Measurements from ENCODE around the gene SLC30A9. TPM values are rescaled to one million over a fixed set of nuclear protein-coding genes. Genes with fewer than 3 reads are reported as not detected.

SLC30A9 gene
- total RNA-seq, 1 donor from 2014 or later: 59.3 TPM

DNA sequence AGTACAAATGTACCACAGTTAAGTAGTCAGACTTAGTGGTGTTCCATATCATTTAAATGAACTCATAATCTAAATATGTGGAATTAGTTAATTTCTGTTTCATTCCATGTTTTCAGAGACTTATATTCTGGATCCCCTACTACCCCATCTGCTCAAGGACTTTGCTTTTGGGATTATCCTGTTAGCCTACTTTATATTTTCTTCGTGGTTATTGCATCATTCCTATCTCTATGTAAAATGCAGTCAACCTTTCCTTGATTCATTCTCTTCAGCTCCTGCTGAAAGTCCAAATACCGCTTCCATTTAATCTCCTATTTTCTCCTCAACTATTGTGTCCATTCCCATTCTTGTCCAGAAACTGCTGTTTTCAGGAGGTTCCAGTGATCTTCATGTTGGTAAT is 25.1 kb downstream of the SLC30A9 start:
- Histone ChIP-seq H3K9me3 (ENCODE audit: insufficient read depth, low read depth, low read length) (no peaks in the 10 kb centered on the region), H2AFZ (ENCODE audit: low read depth, low read length) (no peak overlapping the region), H3K79me2 (ENCODE audit: insufficient read depth, low read length) (peaks cover 49% of the 10 kb centered on the region), H4K20me1 (ENCODE audit: insufficient read depth, low read length) (peaks cover 24% of the 10 kb centered on the region), H3K27ac (ENCODE audit: low read depth, low read length) (no peak overlapping the region), H3K4me3 (ENCODE audit: insufficient read depth, low read depth, low read length) (no peak overlapping the region), H3K4me2 (ENCODE audit: low read length) (no peak overlapping the region), H3K36me3 (ENCODE audit: insufficient read depth, low read length) (peaks cover 2% of the 10 kb centered on the region), H3K9ac (ENCODE audit: low read length) (no peak overlapping the region), H3K4me1 (ENCODE audit: insufficient read depth, low read length) (no peaks in the 10 kb centered on the region), H3K27me3 (ENCODE audit: insufficient read depth, low read length) (no peaks in the 10 kb centered on the region)
- H3K4me3 Mint-ChIP-seq (ENCODE audit: unreplicated experiment): no peak overlapping the region
- H3K27ac Mint-ChIP-seq (ENCODE audit: unreplicated experiment): no peak overlapping the region
- H3K9me3 Mint-ChIP-seq (ENCODE audit: unreplicated experiment): no peaks in the 10 kb centered on the region
- no peaks in the 10 kb centered on the region for H3K36me3 Mint-ChIP-seq (ENCODE audit: low read depth, unreplicated experiment)
- TF ChIP-seq, protein P1, sequence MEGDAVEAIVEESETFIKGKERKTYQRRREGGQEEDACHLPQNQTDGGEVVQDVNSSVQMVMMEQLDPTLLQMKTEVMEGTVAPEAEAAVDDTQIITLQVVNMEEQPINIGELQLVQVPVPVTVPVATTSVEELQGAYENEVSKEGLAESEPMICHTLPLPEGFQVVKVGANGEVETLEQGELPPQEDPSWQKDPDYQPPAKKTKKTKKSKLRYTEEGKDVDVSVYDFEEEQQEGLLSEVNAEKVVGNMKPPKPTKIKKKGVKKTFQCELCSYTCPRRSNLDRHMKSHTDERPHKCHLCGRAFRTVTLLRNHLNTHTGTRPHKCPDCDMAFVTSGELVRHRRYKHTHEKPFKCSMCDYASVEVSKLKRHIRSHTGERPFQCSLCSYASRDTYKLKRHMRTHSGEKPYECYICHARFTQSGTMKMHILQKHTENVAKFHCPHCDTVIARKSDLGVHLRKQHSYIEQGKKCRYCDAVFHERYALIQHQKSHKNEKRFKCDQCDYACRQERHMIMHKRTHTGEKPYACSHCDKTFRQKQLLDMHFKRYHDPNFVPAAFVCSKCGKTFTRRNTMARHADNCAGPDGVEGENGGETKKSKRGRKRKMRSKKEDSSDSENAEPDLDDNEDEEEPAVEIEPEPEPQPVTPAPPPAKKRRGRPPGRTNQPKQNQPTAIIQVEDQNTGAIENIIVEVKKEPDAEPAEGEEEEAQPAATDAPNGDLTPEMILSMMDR (IDR thresholded peaks at IDR 0.05; ENCODE audit: insufficient read depth, low read depth, low read length): no peak
- TF ChIP-seq EZH2 (IDR thresholded peaks at IDR 0.05; ENCODE audit: insufficient read depth, low read length): no peak
- no peak for FAIRE-seq
- no peaks in the 10 kb centered on the region for H3K27me3 Mint-ChIP-seq (ENCODE audit: low read depth, unreplicated experiment)
- no peaks in the 10 kb centered on the region for H3K4me1 Mint-ChIP-seq (ENCODE audit: low read depth, unreplicated experiment)
- DNase-seq (ENCODE audit: low read depth): no peak

DNA sequence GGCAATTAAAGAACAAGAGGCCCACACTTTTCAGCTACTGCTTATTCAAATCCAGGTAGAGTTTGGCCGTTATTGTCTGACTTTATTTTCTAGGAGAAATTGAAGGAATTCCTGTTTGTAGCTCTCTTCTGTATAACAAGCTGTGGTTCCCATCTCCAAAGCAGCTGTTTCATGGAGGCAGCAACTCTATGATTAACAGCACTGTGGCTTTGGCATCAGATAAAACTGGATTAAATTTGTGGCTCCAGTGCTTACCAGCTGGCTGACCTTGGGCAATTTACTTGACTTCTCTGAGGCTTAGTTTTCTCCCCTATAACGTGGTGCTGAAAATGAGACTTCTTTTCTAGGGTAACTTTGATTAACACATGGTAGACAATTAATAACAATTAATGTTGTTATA is 28.1 kb downstream of the SLC30A9 start:
- Histone ChIP-seq H2AFZ (ENCODE audit: low read depth, low read length) (no peak overlapping the region), H3K4me3 (ENCODE audit: insufficient read depth, low read depth, low read length) (no peak overlapping the region), H3K9me3 (ENCODE audit: insufficient read depth, low read depth, low read length) (no peaks in the 10 kb centered on the region), H3K79me2 (ENCODE audit: insufficient read depth, low read length) (peaks cover 40% of the 10 kb centered on the region), H3K36me3 (ENCODE audit: insufficient read depth, low read length) (peaks cover 6% of the 10 kb centered on the region), H3K9ac (ENCODE audit: low read length) (no peak overlapping the region), H3K27ac (ENCODE audit: low read depth, low read length) (no peak overlapping the region), H4K20me1 (ENCODE audit: insufficient read depth, low read length) (peaks cover 21% of the 10 kb centered on the region), H3K4me1 (ENCODE audit: insufficient read depth, low read length) (no peaks in the 10 kb centered on the region), H3K4me2 (ENCODE audit: low read length) (no peak overlapping the region), H3K27me3 (ENCODE audit: insufficient read depth, low read length) (no peaks in the 10 kb centered on the region)
- H3K27me3 Mint-ChIP-seq (ENCODE audit: low read depth, unreplicated experiment): no peaks in the 10 kb centered on the region
- no peak for TF ChIP-seq EZH2 (IDR thresholded peaks at IDR 0.05; ENCODE audit: insufficient read depth, low read length)
- TF ChIP-seq, protein P1 (IDR thresholded peaks at IDR 0.05; ENCODE audit: insufficient read depth, low read depth, low read length): no peak
- FAIRE-seq (no peak), DNase-seq (ENCODE audit: low read depth) (peak; percentile 8)
- no peak overlapping the region for H3K27ac Mint-ChIP-seq (ENCODE audit: unreplicated experiment)
- H3K4me1 Mint-ChIP-seq (ENCODE audit: low read depth, unreplicated experiment): no peaks in the 10 kb centered on the region
- H3K4me3 Mint-ChIP-seq (ENCODE audit: unreplicated experiment): no peak overlapping the region
- no peaks in the 10 kb centered on the region for H3K9me3 Mint-ChIP-seq (ENCODE audit: unreplicated experiment)
- peaks cover 2% of the 10 kb centered on the region for H3K36me3 Mint-ChIP-seq (ENCODE audit: low read depth, unreplicated experiment)

DNA sequence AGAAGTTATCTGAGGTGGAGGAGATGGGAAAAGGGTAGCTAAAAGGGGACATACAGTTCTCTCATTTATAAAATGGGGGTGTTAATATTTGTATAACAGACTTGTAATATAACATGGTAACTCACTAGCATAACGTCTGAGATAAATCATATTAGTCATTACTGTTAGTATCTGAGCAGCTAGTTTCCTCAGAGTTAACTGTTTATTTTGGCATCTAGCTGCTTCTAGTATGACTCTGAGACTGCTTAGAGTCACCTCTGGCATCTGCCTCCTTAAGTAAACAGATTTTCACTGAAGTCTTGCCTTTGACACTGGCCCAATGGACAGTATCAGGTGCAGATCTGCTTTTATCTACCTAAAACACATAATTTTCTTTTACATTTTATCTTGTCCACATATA is 58.1 kb downstream of the SLC30A9 start:
- Histone ChIP-seq H3K27me3 (ENCODE audit: insufficient read depth, low read length) (no peaks in the 10 kb centered on the region), H2AFZ (ENCODE audit: low read depth, low read length) (no peak overlapping the region), H3K9ac (ENCODE audit: low read length) (no peak overlapping the region), H3K79me2 (ENCODE audit: insufficient read depth, low read length) (no peaks in the 10 kb centered on the region), H4K20me1 (ENCODE audit: insufficient read depth, low read length) (no peaks in the 10 kb centered on the region), H3K9me3 (ENCODE audit: insufficient read depth, low read depth, low read length) (no peaks in the 10 kb centered on the region), H3K36me3 (ENCODE audit: insufficient read depth, low read length) (peaks cover 7% of the 10 kb centered on the region), H3K4me3 (ENCODE audit: insufficient read depth, low read depth, low read length) (no peak overlapping the region), H3K4me2 (ENCODE audit: low read length) (no peak overlapping the region), H3K4me1 (ENCODE audit: insufficient read depth, low read length) (no peaks in the 10 kb centered on the region), H3K27ac (ENCODE audit: low read depth, low read length) (no peak overlapping the region)
- Mint-ChIP-seq H3K9me3 (ENCODE audit: unreplicated experiment) (peaks cover 7% of the 10 kb centered on the region), H3K4me3 (ENCODE audit: unreplicated experiment) (no peak overlapping the region), H3K4me1 (ENCODE audit: low read depth, unreplicated experiment) (no peaks in the 10 kb centered on the region), H3K27me3 (ENCODE audit: low read depth, unreplicated experiment) (no peaks in the 10 kb centered on the region), H3K27ac (ENCODE audit: unreplicated experiment) (no peak overlapping the region), H3K36me3 (ENCODE audit: low read depth, unreplicated experiment) (peaks cover 36% of the 10 kb centered on the region)
- TF ChIP-seq, protein P1 (IDR thresholded peaks at IDR 0.05; ENCODE audit: insufficient read depth, low read depth, low read length): no peak
- no peak for TF ChIP-seq EZH2 (IDR thresholded peaks at IDR 0.05; ENCODE audit: insufficient read depth, low read length)
- no peak for FAIRE-seq
- peak; percentile 83 for DNase-seq (ENCODE audit: low read depth)
